Endodermal cell (in vitro differentiated cells): ENCODE measurements around the gene PDP2. TPM values are rescaled to one million over a fixed set of nuclear protein-coding genes. Genes with fewer than 3 reads are reported as not detected.

Source experiments
- DNase-seq: peaks from one replicate; pipeline ENCODE4 v3.0.0-alpha.2; 2017
- H3K27ac ChIP-seq: 2 replicates; pipeline ENCODE4 v1.5.1; 2013; ENCODE audit warnings: mild to moderate bottlenecking, low read depth, low read length, moderate library complexity
- H3K27me3 ChIP-seq: 2 replicates; pipeline ENCODE4 v1.6.1; 2013; ENCODE audit warnings: mild to moderate bottlenecking, low read length, moderate library complexity; ENCODE audit not compliant: insufficient read depth, control insufficient read depth, poor library complexity, severe bottlenecking
- H3K36me3 ChIP-seq: 2 replicates; pipeline ENCODE4 v1.7.0; 2013; ENCODE audit warnings: mild to moderate bottlenecking, low read length, moderate library complexity; ENCODE audit not compliant: control insufficient read depth, insufficient read depth
- H3K4me1 ChIP-seq: one replicate; pipeline ENCODE4 v1.7.0; 2013; ENCODE audit warnings: low read length; ENCODE audit not compliant: control insufficient read depth, insufficient read depth
- H3K4me3 ChIP-seq: 2 replicates; pipeline ENCODE4 v1.5.1; 2013; ENCODE audit warnings: mild to moderate bottlenecking, low read length, moderate library complexity
- H3K9ac ChIP-seq: 2 replicates; pipeline ENCODE4 v1.6.1; 2013; ENCODE audit warnings: mild to moderate bottlenecking, low read length, moderate library complexity; ENCODE audit not compliant: poor library complexity, severe bottlenecking; ENCODE audit errors: extremely low read depth
- H3K9me3 ChIP-seq: 2 replicates; pipeline ENCODE4 v1.6.1; 2013; ENCODE audit warnings: mild to moderate bottlenecking, low read length, moderate library complexity; ENCODE audit not compliant: control insufficient read depth
- H3K27ac Mint-ChIP-seq: 2 replicates; pipeline ENCODE4 v1.8.0; 2020; ENCODE audit warnings: mixed read lengths
- H3K27me3 Mint-ChIP-seq: 2 replicates; pipeline ENCODE4 v1.8.0; 2021; ENCODE audit warnings: mild to moderate bottlenecking, mixed read lengths; ENCODE audit not compliant: insufficient read depth
- H3K36me3 Mint-ChIP-seq: 2 replicates; pipeline ENCODE4 v1.8.0; 2020; ENCODE audit warnings: low read depth, mixed read lengths
- H3K4me1 Mint-ChIP-seq: 2 replicates; pipeline ENCODE4 v1.8.0; 2020; ENCODE audit warnings: mixed read lengths
- H3K4me3 Mint-ChIP-seq: 2 replicates; pipeline ENCODE4 v1.8.0; 2020; ENCODE audit warnings: mild to moderate bottlenecking, moderate library complexity, mixed read lengths
- H3K9me3 Mint-ChIP-seq: 2 replicates; pipeline ENCODE4 v1.8.0; 2020; ENCODE audit warnings: mild to moderate bottlenecking, mixed read lengths
- CTCF ChIP-seq: fragments of 200-600 bp; sonication (generic); conservative IDR thresholded peaks from 2 replicates; pipeline ENCODE4 v1.5.0; 2021; ENCODE audit warnings: antibody characterized with exemption, mild to moderate bottlenecking
- WGBS, 2 experiments: methylation state at CpG; one replicate each; pipeline versions ENCODE4 v1.1.5 to v1.1.7; 2013; ENCODE audit warnings: missing lambda C conversion rate in 2 of 2, mixed read lengths in 1 of 2; ENCODE audit not compliant: insufficient coverage in 1 of 2, insufficient read length in 1 of 2; 5-methylcytosine and 5-hydroxymethylcytosine counted together
- total RNA-seq, 2 donors: library from RNA; stranded (reverse); fragmentation: NEBNext Ultra II Directional in 1 of 2; extraction: Animal tissue kit (Norgen Biotek cat#: 25700) in 1 of 2; gene quantifications; 2 replicates in 1 of 2; 3 replicates in 1 of 2; pipeline ENCODE4 v1.2.1, GENCODE V29; 2021

PDP2 gene
- total RNA-seq, 2 donors from 2014 or later: 23.1 to 31.5 TPM

- Mint-ChIP-seq H3K4me1 (peaks cover 4% of the 10 kb centered on the region), H3K4me3 (no peak overlapping the region), H3K36me3 (no peaks in the 10 kb centered on the region), H3K9me3 (no peaks in the 10 kb centered on the region), H3K27ac (no peak overlapping the region), H3K27me3 (no peaks in the 10 kb centered on the region)
- Histone ChIP-seq H3K4me3 (no peak overlapping the region), H3K27me3 (no peaks in the 10 kb centered on the region), H3K9ac (no peak overlapping the region), H3K36me3 (peaks cover 5% of the 10 kb centered on the region), H3K9me3 (no peaks in the 10 kb centered on the region), H3K27ac (no peak overlapping the region), H3K4me1 (no peaks in the 10 kb centered on the region)
- WGBS, 2 experiments: 90 to 100% methylated on average over 1 to 2 of the region's 2 CpGs
- no peak for TF ChIP-seq CTCF
- DNase-seq: no peak
These were observed 13.7 kb downstream of the PDP2 start for GRCh38 chr16:66894055-66894454.

- no peaks in the 10 kb centered on the region for H3K9me3 Mint-ChIP-seq
- H3K27me3 Mint-ChIP-seq: peaks cover under 1% of the 10 kb centered on the region
- peak; percentile 92 for TF ChIP-seq CTCF
- DNase-seq: peak; percentile 89
- peaks cover 11% of the 10 kb centered on the region for H3K4me1 Mint-ChIP-seq
- 71 to 86% methylated on average over 5 to 11 of the region's 11 CpGs for WGBS, 2 experiments
- Histone ChIP-seq H3K9me3 (no peaks in the 10 kb centered on the region), H3K4me1 (peaks cover 6% of the 10 kb centered on the region), H3K9ac (no peak overlapping the region), H3K27ac (no peak overlapping the region), H3K27me3 (no peaks in the 10 kb centered on the region), H3K36me3 (peaks cover 5% of the 10 kb centered on the region), H3K4me3 (no peak overlapping the region)
- H3K4me3 Mint-ChIP-seq: no peak overlapping the region
- H3K36me3 Mint-ChIP-seq: no peaks in the 10 kb centered on the region
- H3K27ac Mint-ChIP-seq: no peak overlapping the region
These were observed 14.8 kb downstream of the PDP2 start for GRCh38 chr16:66894948-66895688.

GRCh38 chr16:66895689-66895979 lies 15.3 kb downstream of the PDP2 start:
- Histone ChIP-seq H3K36me3 (peaks cover 5% of the 10 kb centered on the region), H3K4me3 (no peak overlapping the region), H3K27ac (no peak overlapping the region), H3K27me3 (no peaks in the 10 kb centered on the region), H3K9ac (no peak overlapping the region), H3K9me3 (no peaks in the 10 kb centered on the region), H3K4me1 (peaks cover 10% of the 10 kb centered on the region)
- peak overlapping the region; percentile 10 for H3K27ac Mint-ChIP-seq
- H3K27me3 Mint-ChIP-seq: peaks cover 4% of the 10 kb centered on the region
- H3K36me3 Mint-ChIP-seq: no peaks in the 10 kb centered on the region
- H3K4me3 Mint-ChIP-seq: no peak overlapping the region
- no peak for TF ChIP-seq CTCF
- no peak for DNase-seq
- H3K9me3 Mint-ChIP-seq: no peaks in the 10 kb centered on the region
- WGBS, 2 experiments: 94 to 100% methylated on average over 4 to 5 of the region's 5 CpGs
- H3K4me1 Mint-ChIP-seq: peaks cover 15% of the 10 kb centered on the region
